ENCODE data around the gene NDUFAF8. TPM values are rescaled to one million over a fixed set of nuclear protein-coding genes. Genes with fewer than 3 reads are reported as not detected.

NDUFAF8 gene
- total and polyA plus RNA-seq, 10 of the 15 experiments (the other 5 are each of a cell fraction or from before 2014, with no cell fraction given) = 22.0 to 307 (median 106) TPM

GRCh38 chr17:81229666-81229920, 9.5 kb upstream of the NDUFAF8 start:
- ATAC-seq = no peak
- Histone ChIP-seq H3K27me3 (replicated peaks in 1 of 2; ENCODE audit: control insufficient read depth in 2 of 2, insufficient read depth in 2 of 2, low read length in 1 of 2) (no peaks in the 10 kb centered on the region), H4K20me1 (ENCODE audit: control insufficient read depth, insufficient read depth) (no peaks in the 10 kb centered on the region), H3K4me2 (ENCODE audit: control insufficient read depth, insufficient read depth) (no peak overlapping the region), H3K27ac (ENCODE audit: control insufficient read depth, insufficient read depth) (no peak overlapping the region), H3K36me3 (ENCODE audit: control insufficient read depth in 2 of 2, insufficient read depth in 2 of 2, low read length in 1 of 2) (peaks cover 4 to 12% of the 10 kb centered on the region in 2 experiments; a peak in 3 of 4 replicates), H3K4me1 (ENCODE audit: control insufficient read depth, insufficient read depth, low read length) (peaks cover 14% of the 10 kb centered on the region), H3K4me3 (no peak overlapping the region), H2AFZ (ENCODE audit: control insufficient read depth, low read depth, low read length) (no peak overlapping the region), H3K9me3 (replicated peaks; ENCODE audit: control insufficient read depth, insufficient read depth, low read length) (no peaks in the 10 kb centered on the region), H3K79me2 (ENCODE audit: control insufficient read depth, insufficient read depth, low read length) (no peaks in the 10 kb centered on the region), H3K9ac (ENCODE audit: control insufficient read depth, insufficient read depth, low read length) (no peak overlapping the region)
- in situ Hi-C loops (cut with MboI) (loop anchor here (25.0 kb wide), 1 partner anchor 217 kb away; no protein-coding TSS in a partner anchor), intact Hi-C loops (cut with micrococcal nuclease; ENCODE audit: unreplicated experiment) (no loop called here)
- no peak for DNase-seq (ENCODE audit: low read depth, low spot score)
- RAD21 ChIA-PET (ENCODE audit: unreplicated experiment) = no interaction called here
- CTCF ChIA-PET = interaction anchor here (0.5 to 0.9 kb wide), 2 partner anchors 9 to 165 kb away, joined by 3 read pairs; partner anchors contain the start of genes NDUFAF8 and TEPSIN
- FAIRE-seq = no peak
- 92% methylated on average over 14 of the region's 14 CpGs for WGBS (ENCODE audit: insufficient coverage, insufficient replicate concordance, low lambda C conversion rate, missing lambda C conversion rate)
- POLR2A ChIA-PET = no interaction called here
- SMC1A ChIA-PET (ENCODE audit: uncharacterized antibody, unreplicated experiment) = interaction anchor here (0.9 kb wide), 1 partner anchor 9 kb away, joined by 3 read pairs; the partner anchor contains the start of genes NDUFAF8 and TEPSIN
- TF ChIP-seq CBX5 (IDR thresholded peaks at IDR 0.05; ENCODE audit: low read depth) = no peak
- no peak for TF ChIP-seq ESRRA (IDR thresholded peaks at IDR 0.05; ENCODE audit: low read length)
- TF ChIP-seq CREB1 (IDR thresholded peaks at IDR 0.05; ENCODE audit: low read depth) = no peak
- no peak for TF ChIP-seq E2F8 (IDR thresholded peaks at IDR 0.05; ENCODE audit: low read depth, partially characterized antibody)
- no peak for TF ChIP-seq KLF5 (IDR thresholded peaks at IDR 0.05; ENCODE audit: partially characterized antibody)
- TF ChIP-seq PAX8 (IDR thresholded peaks at IDR 0.05) = no peak
- TF ChIP-seq POLR2AphosphoS5 (IDR thresholded peaks at IDR 0.05; ENCODE audit: low read length) = no peak
- TF ChIP-seq TBL1XR1 (IDR thresholded peaks at IDR 0.05; ENCODE audit: low read depth, low read length) = no peak
- TF ChIP-seq PKNOX1 (IDR thresholded peaks at IDR 0.05) = no peak
- no peak for TF ChIP-seq BACH1 (IDR thresholded peaks at IDR 0.05; ENCODE audit: borderline replicate concordance)
- TF ChIP-seq MTA3 (IDR thresholded peaks at IDR 0.05; ENCODE audit: borderline replicate concordance, low read length) = no peak
- no peak for TF ChIP-seq IRF5 (IDR thresholded peaks at IDR 0.05; ENCODE audit: borderline replicate concordance)
- no peak for TF ChIP-seq RBBP5 (conservative IDR thresholded peaks at IDR 0.05)
- TF ChIP-seq ZNF274 (IDR thresholded peaks at IDR 0.05; ENCODE audit: insufficient read depth, insufficient read length) = no peak
- TF ChIP-seq SMAD1 (IDR thresholded peaks at IDR 0.05; ENCODE audit: low read depth, partially characterized antibody) = no peak
- no peak for TF ChIP-seq MEF2B (IDR thresholded peaks at IDR 0.05; ENCODE audit: partially characterized antibody, poor library complexity, severe bottlenecking)
- no peak for TF ChIP-seq BCL11A (IDR thresholded peaks at IDR 0.05; ENCODE audit: low read depth, low read length)
- no peak for TF ChIP-seq LARP7 (IDR thresholded peaks at IDR 0.05)
- no peak for TF ChIP-seq RCOR1 (conservative IDR thresholded peaks at IDR 0.05; ENCODE audit: low read depth, low read length)
- TF ChIP-seq NFXL1 (IDR thresholded peaks at IDR 0.05; ENCODE audit: borderline replicate concordance) = no peak
- BruUV-seq (replicated peaks) = no TSS peak

All from GM12878 (cell line).